ENCODE results near the gene FRMD4A.

The FRMD4A gene

DNA sequence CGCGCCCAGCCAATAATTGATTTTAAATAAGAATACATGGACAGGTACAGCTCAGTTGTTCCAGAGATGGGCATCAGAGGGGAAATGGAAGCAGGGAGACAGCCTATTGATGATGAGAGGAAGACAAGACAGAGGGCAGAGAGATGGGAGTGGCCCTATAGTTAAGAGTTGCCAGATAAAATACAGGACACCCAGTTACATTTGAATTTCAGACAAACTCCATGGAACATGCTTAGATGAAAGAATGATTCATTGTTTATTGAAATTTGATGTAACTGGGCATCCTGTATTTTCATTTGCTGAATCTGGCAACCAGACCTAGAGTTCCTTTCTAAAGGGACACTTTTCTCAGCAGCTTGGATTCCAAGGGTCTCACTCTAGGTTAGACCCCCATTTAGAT, 341.1 kb downstream of the FRMD4A start:
- no peak for DNase-seq (ENCODE audit: insufficient read length, low spot score)
- no peak for TF ChIP-seq CTCF (IDR thresholded peaks at IDR 0.05; ENCODE audit: insufficient read depth, missing control alignments)
- no peak for FAIRE-seq

DNA sequence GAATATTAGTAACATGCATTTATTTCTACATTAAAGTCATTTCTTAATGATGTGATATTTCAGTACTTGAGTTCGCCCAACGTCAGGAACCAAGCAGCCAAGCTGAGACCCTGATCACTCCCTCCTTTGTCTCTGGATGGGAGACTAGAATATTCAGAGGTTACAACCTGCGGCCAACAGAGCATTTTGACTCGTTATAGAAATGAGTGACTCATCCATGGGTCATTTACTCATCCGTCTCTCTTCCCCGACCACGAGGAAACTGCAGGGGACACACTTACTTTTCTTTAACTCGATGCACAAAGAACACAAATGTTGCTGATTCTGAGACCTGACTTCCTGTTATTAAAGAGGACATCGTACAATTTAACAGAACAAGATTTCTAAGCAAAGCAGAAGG, 343.3 kb downstream of the FRMD4A start:
- TF ChIP-seq CTCF (IDR thresholded peaks at IDR 0.05; ENCODE audit: insufficient read depth, missing control alignments), result no peak
- FAIRE-seq, result no peak
- DNase-seq (ENCODE audit: insufficient read length, low spot score), result no peak

DNA sequence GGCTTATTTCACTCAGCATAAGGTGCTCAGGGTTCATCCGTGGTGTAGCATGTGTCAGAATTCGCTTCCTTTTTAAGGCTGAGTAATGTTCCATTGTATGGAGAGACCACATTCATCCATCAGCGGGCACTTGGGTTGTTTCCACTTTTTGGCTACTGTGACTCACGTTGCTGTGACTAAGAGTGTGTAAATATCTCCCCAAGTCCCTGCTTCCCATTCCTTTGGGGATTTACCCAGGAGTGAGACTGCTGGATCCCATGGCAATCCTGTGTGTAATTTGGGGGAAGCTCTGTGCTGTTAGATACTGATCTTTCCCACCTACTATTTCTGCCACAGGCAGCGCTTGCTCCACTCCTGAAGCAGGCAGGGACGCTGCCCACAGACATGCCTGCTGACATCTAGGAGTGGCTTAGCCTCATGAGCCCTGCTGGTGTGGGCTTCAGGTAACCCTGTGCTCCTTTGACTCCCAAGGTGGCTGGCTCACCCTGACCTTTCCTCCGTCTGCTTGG, 346.0 kb downstream of the FRMD4A start:
- TF ChIP-seq CTCF (IDR thresholded peaks at IDR 0.05; ENCODE audit: insufficient read depth, missing control alignments), result no peak
- FAIRE-seq (no peak), DNase-seq (ENCODE audit: insufficient read length, low spot score) (no peak)

- TF ChIP-seq CTCF (IDR thresholded peaks at IDR 0.05; ENCODE audit: insufficient read depth, missing control alignments), result no peak
- FAIRE-seq (no peak), DNase-seq (ENCODE audit: insufficient read length, low spot score) (no peak)
Measured at GRCh38 chr10:13983035-13983434, 347.7 kb downstream of the FRMD4A start.

GRCh38 chr10:13978533-13979115, 352.1 kb downstream of the FRMD4A start:
- FAIRE-seq, result no peak
- no peak for DNase-seq (ENCODE audit: insufficient read length, low spot score)
- no peak for TF ChIP-seq CTCF (IDR thresholded peaks at IDR 0.05; ENCODE audit: insufficient read depth, missing control alignments)

DNA sequence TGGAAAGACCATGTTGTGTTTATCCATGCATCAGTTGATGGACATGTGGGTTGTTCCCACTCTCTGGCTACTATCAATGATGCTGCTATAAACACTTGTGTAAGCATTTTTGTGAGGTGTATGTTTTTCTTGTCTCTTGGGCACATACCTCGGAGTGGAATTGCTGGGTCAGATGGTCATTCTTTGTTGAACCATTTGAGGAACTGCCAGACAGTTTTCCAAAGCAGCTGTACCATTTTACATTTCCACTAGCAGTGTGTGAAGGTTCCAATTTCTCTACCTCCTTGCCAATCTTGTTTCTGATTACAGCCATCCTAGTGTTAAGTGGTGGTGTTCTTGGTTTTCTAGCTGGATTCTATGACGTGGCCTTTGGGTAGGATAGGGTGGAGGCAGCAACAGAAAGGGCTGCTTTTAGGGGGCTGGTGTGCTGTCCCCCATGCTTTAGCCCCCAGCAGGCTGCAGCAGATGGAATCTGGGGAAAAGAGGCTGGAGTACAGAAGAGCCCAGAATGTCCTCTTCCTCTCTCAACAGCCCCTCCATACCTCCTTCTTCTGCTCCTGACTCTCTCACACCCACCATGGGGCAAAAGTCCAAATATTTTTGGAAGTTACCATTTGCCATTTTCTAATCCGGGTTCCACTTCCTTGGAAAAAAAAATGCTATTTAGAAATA, 352.7 kb downstream of the FRMD4A start:
- FAIRE-seq, result no peak
- no peak for DNase-seq (ENCODE audit: insufficient read length, low spot score)
- TF ChIP-seq CTCF (IDR thresholded peaks at IDR 0.05; ENCODE audit: insufficient read depth, missing control alignments), result no peak

DNA sequence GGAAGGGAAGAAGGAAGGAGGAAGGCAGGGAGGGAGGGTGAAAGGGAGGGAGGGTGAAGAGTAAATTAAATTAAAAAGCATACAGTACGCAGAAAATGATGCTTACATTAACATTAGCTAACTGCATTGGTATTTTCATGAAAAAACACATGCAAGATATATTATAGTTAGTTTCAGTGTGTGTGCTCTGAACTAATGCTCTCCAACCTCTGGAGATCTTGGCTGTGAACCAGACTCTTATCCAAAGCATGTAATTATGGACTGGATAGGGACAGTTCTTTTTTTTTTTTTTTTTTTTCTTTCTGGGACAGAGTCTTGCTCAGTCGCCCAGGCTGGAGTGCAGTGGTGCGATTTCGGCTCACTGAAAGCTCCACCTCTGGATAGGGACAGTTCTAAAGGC, 357.0 kb downstream of the FRMD4A start:
- FAIRE-seq, result no peak
- TF ChIP-seq CTCF (IDR thresholded peaks at IDR 0.05; ENCODE audit: insufficient read depth, missing control alignments), result no peak
- DNase-seq (ENCODE audit: insufficient read length, low spot score), result no peak

Measured in D721Med (cell line).